Stimulated activated naive CD4-positive, alpha-beta T cell treated with Interleukin-2 at 50 U/mL for 16 hours (primary cell): ENCODE data around the gene EVPLL.
A peak's percentile ranks its signal among the peaks of the same experiment; 100 is the strongest.
"Not testable (repeated sequence)": the region's sequence is repeated elsewhere in the genome, so short reads cannot be mapped to it uniquely, and the experiment has no call there.

Experiments used
- DNase-seq: peaks from one replicate; lab custom pipeline; 2025; lab: John Stamatoyannopoulos, UW

The EVPLL gene

DNA sequence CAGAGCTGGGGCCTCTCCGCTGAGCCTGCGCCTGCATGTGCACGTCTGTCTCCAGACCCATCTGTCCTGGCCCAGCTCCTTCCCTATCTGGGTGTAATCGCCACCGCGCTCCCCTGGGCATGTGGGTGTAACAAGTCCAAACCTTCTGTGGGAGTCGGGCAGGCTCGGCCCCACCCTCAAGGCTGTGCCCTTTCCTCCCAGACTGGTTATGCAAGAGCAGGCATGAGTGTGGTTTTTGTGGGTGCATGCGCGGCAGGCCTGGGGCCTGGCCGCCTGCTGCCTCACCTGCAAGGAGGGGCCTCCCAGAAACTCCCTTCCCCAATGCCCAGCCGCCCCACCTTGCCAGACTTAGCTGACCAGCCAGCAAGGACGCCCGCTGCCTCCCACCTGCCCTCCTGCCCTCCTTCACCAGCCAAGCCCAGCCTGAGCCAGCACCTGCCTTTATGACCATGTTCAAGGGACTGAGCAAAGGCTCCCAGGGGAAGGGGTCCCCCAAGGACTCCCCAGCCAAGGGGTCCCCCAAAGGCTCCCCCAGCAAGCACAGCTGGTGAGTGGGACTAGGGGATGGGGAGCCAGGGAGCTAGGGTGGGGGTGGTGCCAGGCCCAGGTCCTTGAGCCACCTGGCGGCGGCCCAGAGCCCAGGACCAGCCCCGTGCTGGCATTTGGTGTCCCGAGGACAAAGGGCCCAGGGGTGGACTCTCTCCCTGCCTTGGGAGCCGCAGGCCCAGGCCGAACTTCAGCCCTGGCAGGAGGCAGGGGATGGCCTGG, at the start of gene EVPLL:
Gene EVPLL, plus strand, starts transcription at position 342 of the 768 bp plus-strand sequence. CDS start 3,160 bp downstream, outside the sequence.
- no peak for DNase-seq

DNA sequence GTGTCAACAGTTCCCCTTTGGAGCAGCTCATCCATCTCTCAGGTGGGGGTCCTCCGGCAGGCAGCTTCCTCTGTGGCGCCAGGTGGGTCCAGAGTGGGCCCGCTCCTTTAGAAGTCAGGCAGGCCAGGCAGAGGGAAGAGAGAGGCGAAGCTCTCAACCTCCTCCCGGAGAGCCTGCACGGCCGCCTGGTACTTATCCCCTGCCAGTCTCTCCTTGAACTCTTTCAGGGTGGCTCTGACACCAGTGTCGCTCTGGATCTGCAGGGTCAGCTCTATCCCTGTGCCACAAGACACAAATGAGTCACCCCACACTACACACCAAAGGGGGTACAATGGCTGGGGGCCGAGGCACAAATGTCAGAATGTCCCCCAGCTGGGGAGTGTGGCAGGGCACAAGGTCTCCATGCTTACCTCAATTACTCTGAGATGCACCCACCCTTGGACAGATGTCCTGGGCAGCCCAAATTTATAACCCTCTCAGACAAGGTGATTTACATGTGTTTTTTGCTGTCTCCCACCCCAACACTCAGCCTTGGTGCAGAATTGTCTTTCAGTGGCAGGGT, 48.9 kb upstream of the EVPLL start:
- DNase-seq: no peak

DNA sequence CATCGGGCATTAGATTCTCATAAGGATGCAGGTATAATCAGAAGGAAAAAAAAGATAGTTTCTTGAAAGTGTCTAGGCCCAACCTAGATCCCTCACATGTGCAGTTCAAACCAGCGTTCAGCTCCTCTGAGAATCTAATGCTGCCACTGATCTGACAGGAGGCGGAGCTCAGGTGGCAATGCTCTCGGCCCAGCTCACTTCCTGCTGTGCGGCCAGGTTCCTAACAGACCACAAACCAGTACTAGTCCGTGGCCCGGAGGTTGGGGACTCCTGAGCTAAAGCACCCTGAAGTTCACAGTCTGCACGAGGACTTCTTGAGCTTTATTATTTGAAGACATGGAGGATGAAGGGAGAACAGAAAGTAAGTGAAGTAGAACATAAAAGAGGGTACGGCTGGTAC, 45.7 kb upstream of the EVPLL start:
- DNase-seq: no peak

DNA sequence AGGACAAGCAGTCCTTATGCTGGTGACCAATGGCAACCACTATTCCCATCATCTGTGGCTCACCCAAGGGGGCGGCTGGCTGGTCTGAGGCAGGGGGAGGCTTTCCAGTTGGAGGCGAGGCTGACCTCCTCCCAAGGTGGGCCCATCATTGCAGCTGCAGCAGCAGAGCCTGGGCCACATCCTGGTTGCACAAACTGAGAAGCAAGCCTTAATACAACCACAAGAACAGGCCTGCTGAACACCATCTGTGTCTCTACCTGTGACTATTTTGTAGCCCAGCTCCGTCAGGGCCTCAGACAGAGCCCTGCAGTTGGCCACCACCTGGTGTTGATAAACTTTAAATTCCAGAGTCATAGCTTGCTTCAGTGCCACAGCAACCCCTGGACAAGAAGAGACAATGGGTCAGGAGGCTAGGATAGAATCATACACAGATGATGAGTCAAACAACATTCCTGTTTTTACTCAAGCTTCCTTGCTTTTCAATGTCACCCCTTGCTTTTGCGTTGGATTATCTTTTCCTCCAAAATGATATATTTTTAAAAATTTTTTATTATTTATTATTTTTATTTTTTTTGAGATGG, 44.6 kb upstream of the EVPLL start:
- DNase-seq: no peak

DNA sequence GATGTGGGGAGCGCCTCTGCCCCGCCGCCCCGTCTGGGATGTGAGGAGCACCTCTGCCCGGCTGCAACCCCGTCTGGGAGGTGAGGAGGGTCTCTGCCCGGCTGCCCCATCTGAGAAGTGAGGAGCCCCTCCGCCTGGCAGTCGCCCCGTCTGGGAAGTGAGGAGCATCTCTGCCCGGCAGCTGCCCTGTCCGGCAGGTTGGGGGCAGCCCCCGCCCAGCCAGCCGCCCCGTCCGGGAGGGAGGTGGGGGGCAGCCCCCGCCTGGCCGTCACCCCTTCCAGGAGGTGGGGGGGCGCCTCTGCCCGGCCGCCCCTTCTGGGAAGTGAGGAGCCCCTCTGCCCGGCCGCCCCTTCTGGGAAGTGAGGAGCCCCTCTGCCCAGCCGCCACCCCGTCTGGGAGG, 39.4 kb upstream of the EVPLL start:
- not testable (repeated sequence) for DNase-seq

DNA sequence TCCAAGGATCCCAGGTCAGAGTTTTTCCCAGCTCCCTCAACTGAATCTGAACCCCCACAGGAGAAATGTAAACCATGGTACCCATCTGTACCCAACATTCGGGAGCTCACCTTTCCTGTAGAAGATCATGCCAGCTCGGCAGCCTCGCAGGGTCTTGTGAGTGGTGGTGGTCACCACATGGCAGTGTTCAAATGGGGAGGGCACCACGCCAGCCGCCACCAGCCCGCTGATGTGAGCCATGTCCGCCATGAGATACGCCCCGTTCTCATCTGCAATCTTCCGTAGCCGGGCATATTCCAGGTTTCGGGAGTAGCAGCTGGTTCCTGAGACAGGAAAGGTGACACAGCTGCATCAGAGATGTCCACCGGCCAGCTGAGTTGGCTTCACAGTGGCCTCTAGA, 37.6 kb upstream of the EVPLL start:
- DNase-seq: no peak

DNA sequence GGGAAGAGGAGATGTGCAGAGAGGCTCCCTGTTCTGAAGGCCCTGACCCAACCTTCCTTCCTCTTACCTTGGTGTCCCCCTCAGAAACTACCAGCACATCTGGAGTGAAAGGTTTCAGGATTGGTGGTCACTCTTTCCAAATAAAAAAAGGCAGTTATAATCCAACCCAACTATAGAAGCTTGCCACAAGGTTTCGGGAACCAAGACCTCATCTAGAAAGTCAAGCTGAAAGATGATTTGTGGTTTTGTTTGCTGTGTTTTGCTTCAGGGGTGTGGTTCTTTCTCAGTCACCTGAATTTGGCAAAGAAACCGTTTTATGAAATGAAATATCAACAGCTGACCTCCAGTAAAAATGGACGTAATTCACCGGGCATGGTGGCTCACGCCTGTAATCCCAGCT, 33.6 kb upstream of the EVPLL start:
- no peak for DNase-seq

DNA sequence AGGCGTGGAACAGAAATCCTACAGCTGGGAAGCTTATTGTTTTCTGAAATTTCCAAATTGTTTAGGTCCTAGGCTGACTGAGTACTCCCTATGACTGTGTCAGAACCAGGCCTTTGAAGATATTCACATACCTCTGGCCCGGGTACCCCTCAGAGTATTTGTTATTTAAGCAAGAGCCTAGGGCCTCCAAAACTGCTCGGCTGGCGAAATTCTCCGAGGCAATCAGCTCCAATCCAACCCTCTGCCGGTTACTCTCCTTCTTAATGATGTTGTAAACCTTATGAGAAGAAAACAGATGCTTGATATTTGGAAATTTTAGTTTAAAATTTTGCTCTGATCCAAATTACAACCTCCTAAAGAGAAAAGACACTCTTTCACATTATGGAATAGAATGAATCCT, 24.0 kb upstream of the EVPLL start:
- no peak for DNase-seq

DNA sequence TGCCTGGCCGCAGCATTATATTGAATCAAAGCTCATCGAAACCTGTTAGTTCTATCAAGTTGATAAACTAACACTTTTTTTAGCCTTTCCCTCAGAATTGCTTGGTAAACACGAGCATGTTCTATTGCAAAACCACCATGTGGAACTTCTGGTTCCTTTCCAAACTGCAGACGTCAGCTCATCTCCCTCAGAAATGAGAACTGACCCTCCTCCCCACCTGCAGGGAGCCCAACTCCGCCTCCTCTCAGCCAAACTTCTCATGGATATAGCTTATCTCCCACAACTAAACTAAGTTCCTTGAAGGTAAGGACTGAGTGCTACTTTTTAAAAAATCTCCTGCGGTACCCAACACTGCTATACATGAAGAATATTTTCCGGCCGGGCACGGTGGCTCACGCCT, 21.0 kb upstream of the EVPLL start:
- DNase-seq: no peak

DNA sequence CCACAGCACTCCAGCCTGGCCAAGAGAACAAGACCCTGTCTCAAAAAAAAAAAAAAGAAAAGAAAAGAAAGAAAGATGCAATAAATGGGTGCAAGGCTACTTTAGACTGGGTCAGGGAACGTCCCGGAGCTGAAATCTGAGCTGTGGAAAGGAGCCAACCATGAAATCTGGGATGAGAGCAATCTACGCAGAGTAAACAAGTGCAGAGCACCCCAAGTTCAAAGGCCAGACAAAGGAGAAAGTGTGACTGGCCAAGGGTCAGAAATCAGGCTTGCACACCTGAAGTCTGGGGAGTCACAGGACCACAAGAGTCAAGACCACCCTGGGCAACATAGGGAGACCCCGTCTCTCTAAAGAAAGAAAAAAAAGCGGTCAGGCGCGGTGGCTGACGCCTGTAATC, 17.1 kb upstream of the EVPLL start:
- no peak for DNase-seq

DNA sequence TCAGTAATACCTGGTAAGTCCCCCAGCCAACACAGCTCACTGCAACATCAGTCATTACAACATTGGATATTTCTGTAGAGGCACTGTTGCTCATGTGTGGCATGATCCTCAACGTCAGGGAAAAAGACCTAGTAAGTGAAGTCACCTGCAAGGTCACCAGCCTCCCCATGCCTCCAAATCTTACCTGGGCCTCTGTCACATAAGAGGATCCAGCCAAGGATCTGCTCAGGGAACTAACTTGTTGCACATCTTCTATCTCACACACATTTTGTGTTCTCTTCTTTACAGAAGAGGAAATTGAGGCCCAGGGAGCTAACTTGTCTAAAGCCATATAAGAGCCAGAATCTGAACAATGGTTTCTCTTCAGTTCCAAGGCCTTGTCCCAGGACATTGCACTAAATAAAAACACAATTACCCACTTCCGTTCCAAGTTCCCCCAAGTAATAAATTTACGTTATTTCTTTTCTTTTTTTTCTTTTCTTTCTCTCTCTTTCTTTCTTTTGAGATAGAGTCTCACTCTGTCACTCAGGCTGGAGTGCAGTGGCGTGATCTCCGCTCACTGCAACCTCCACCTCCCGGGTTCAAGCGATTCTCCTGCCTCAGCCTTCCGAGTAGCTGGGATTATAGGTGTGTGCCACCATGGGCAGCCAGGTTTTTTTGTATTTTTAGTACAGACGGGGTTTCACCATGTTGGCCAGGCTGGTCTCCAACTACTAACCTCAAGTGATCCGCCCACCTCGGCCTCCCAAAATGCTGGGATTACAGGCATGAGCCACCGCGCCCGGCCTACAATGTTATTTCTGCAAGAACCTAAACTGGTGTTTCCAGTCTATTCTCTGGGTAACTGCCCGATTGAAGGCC, 15.5 kb upstream of the EVPLL start:
- no peak for DNase-seq

DNA sequence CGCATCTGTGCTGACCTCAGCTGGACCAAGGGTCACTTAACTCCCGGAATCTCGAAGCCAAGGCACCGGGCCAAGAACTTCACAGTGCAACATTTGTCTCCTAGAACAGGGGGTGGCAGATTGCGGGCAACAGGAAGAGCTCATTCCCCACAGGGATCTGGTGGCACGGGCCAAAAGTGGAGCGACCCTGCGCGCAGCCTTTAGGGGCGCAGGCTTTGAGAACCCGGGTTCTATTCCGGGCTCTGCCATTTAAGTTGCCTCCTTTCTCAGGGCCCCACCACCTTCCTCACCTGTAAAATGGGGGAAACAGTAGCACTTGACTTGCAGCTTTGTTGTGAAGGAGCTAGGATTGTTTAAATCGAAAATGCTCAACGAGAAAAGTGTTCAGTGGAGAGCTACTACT, 14.9 kb upstream of the EVPLL start:
- no peak for DNase-seq

DNA sequence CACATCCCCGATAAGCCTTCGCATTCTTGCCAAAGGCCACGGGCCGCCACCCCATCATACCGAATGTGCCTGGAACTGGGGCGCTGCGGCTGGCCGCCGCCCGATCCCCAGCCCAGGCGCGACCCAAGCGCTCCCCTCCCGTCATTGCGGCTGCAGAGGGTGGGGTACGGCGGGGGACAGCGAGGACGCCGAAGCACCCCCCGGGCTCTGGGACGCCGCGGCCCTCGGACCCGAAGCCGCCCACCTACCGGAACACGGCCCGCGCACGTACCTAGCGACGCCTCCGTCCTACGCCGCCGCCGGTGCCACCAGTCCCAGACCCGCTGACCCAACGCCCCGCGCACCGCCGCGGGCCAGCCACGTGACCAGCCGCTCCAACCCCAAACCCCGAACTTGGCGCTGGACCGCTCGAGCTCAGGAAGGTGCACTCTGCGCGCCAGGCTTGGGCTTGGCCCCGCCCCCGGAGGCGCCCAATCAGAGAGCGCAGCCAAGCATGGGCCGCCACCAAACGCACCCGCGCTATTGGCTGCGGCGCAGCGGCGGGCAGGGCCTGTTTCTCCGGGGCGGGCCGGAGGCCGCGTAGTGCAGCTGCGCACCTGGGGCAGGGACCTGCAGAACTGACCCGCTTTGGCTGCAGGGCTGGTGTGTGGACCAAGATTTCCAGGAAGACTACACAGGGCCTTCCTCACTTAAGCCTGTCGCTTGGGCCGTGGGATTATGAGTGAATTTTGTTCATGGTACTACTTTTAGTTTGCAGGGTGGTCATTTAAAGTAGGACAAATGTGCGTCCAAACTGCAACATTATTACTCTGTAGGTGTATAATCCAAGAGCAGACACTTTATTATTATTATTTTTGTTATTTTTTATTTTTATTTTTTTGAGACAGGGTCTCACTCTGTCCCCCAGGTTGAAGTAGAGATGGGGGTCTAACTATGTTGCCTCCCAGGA, 14.2 kb upstream of the EVPLL start, which contains the start of gene SHMT1:
Gene SHMT1, minus strand, starts transcription at position 450 of the 949 bp plus-strand sequence. CDS start 7,569 bp downstream, outside the sequence.
- DNase-seq: peak; percentile 89

DNA sequence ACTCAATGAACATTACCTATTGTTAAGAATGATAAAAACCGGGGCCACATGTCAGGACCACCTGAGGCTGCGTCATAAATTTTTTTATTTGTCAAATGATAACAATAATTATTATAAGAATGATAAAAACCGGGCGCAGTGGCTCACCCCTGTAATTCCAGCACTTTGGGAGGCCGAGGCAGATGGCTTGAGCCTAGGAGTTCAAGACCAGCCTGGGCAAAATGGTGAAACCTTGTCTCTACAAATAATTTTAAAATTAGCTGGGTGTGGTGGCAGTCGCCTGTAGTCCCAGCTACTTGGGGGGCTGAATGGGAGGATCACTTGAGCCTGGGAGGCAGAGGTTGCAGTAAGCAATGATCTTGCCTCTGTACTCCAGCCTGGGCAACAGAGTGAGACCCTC, 13.4 kb upstream of the EVPLL start:
- no peak for DNase-seq

DNA sequence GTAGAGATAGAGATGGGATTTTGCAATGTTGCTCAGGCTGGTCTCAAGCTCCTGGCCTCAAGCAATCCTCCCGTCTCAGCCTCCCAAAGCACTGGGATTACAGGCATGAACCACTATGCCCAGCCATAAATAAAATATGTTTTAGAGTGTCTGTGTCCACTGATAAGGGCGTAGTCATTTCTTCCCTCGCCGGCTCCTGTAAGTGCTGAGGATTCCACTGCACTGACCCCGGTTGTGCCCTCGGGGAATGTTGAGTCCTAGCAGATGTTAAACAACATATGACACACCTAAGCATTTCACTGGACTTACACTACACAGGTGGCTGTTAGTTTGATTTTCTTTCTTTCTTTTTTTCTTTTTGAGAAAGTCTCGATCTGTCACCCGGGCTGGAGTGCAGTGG, 8.6 kb upstream of the EVPLL start:
- DNase-seq: no peak

DNA sequence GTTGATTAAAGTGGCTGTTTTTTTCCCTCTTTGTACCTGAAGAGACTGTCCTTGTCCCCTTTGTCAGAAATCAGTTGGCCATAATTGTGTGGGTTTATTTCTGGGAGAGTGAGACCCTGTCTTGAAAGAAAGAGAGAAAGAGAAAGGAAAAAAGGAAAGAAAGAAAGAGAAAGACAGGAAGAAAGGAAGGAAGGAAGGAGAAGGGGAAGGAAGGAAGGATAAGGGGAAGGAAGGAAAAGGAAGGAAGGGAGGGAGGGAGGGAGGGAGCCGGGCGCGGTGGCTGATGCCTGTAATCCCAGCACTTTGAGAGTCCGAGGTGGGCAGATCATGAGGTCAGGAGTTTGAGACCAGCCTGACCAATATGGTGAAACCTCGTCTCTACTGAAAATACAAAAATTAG, 6.8 kb upstream of the EVPLL start:
- no peak for DNase-seq

DNA sequence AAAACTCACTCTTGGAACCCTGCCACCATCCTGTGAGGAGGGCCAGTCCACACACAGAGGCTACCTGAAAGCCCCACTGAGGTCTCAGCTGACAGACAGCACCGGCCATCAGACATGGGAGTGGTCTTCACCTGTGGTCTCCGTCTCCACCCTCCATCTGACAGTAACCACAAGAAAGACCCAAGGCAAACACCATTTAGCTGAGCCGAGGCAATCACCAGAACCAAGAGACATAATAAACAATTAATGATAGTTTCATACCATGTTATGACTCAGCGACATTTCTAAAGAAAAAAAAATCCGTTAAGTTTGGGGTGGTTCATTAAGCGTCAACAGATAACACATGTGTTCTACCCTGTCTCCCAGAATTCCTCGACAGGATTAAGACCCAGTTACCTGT, 6.1 kb upstream of the EVPLL start:
- no peak for DNase-seq

DNA sequence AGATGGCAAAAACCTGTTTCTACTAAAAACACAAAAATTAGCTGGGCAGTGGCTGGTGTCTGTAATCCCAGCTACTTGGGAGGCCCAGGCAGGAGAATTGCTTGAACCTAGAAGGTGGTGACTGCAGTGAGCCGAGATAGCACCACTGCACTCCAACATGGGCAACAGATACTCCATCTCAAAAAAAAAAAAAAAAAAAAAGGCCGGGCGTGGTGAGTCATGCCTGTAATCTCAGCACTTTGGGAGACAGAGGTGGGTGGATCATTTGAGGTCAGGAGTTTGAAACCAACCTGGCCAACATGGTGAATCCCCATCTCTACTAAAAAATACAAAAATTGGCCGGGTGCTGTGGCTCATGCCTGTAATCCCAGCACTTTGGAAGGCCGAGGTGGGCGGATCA, 4.4 kb upstream of the EVPLL start:
- DNase-seq: not testable (repeated sequence)

DNA sequence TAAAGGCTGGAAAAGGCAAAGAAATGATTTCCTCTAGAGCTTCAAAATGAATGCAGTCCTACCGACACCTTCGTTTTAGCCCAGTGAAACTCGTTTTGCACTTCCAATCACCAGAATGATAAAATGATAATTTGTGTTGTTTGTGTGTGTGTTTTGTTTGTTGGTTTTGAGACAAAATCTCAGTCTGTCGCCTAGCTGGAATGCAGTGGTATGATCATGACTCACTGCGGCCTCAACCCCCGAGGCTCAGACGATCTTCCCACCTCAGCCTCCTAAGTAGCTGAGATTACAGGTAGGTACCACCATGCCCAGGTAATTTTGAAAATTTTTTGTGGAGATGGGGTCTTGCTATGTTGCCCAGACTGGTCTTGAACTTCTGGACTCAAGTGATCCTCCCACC, 3.4 kb upstream of the EVPLL start:
- DNase-seq: no peak

DNA sequence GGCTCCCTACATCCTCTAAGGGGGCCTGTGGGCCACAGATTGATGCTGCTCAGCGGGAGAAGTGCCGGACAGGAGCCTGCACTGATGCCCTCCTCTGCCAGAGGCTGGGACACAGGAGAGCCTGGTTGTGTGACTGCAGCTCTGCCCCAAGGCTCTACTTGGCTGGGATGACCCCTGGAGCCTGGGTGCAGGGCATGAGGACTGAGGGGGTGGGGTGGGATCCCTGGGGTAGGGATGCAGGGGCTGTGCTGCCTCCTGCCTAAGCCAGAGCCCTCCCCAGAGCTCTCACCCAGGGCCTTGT, 577 bp downstream of the EVPLL start:
- no peak for DNase-seq

DNA sequence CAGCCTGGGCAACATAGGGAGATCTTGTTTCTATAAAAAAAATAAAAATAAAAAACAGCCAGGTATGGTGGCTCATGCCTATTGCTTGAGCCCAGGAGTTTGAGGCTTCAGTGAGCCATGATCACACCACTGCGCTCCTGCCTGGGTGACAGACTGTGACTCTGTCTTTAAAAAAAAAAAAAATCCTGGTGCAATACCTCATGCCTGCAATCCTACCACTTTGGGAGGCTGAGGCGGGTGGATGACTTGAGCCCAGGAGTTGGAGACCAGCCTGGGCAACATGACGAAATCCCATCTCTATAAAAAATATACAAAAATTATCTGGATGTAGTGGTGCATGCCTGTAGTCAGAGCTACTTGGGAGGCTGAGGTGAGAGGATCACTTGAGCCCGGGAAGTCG, 1.0 kb downstream of the EVPLL start:
- DNase-seq: not testable (repeated sequence)
